Memory B cell (primary cell): ENCODE measurements around the gene SRP9.
"Not testable (repeated sequence)": the region's sequence is repeated elsewhere in the genome, so short reads cannot be mapped to it uniquely, and the experiment has no call there.

Experiments used
- ATAC-seq: fragments of 150-1000 bp; cut with Tn5 transposase; 2 replicates; pipeline ENCODE4 v1.10.0; 2021; ENCODE audit warnings: low read depth, mild to moderate bottlenecking, moderate library complexity
- DNase-seq, 2 donors: peaks; one replicate each; pipeline ENCODE4 v3.0.0; 2022; ENCODE audit warnings: low spot score in 2 of 2
- H3K27ac Mint-ChIP-seq: one replicate; pipeline ENCODE4 v1.8.0; 2022; ENCODE audit warnings: mild to moderate bottlenecking, moderate library complexity, mixed read lengths
- H3K27me3 Mint-ChIP-seq: one replicate; pipeline ENCODE4 v1.8.0; 2022; ENCODE audit warnings: mixed read lengths
- H3K36me3 Mint-ChIP-seq: one replicate; pipeline ENCODE4 v1.8.0; 2022; ENCODE audit warnings: mild to moderate bottlenecking, mixed read lengths
- H3K4me1 Mint-ChIP-seq: one replicate; pipeline ENCODE4 v1.8.0; 2022; ENCODE audit warnings: mixed read lengths
- H3K4me3 Mint-ChIP-seq: one replicate; pipeline ENCODE4 v1.8.0; 2022; ENCODE audit warnings: mild to moderate bottlenecking, moderate library complexity, mixed read lengths
- H3K9me3 Mint-ChIP-seq: one replicate; pipeline ENCODE4 v1.8.0; 2022; ENCODE audit warnings: mixed read lengths

SRP9 gene

GRCh38 chr1:225748529-225748928 is 29.1 kb upstream of the SRP9 start:
- no peak for DNase-seq
- Mint-ChIP-seq H3K27ac (no peak overlapping the region), H3K4me1 (no peaks in the 10 kb centered on the region), H3K4me3 (no peak overlapping the region), H3K27me3 (no peaks in the 10 kb centered on the region), H3K36me3 (no peaks in the 10 kb centered on the region), H3K9me3 (no peaks in the 10 kb centered on the region)
- no peak for ATAC-seq

GRCh38 chr1:225749706-225750105 is 27.9 kb upstream of the SRP9 start:
- H3K4me3 Mint-ChIP-seq: no peak overlapping the region
- DNase-seq (no peak), ATAC-seq (no peak)
- H3K9me3 Mint-ChIP-seq: no peaks in the 10 kb centered on the region
- H3K27me3 Mint-ChIP-seq: no peaks in the 10 kb centered on the region
- H3K27ac Mint-ChIP-seq: no peak overlapping the region
- no peaks in the 10 kb centered on the region for H3K4me1 Mint-ChIP-seq
- H3K36me3 Mint-ChIP-seq: no peaks in the 10 kb centered on the region

- Mint-ChIP-seq H3K4me1 (no peaks in the 10 kb centered on the region), H3K36me3 (no peaks in the 10 kb centered on the region), H3K4me3 (no peak overlapping the region), H3K27me3 (no peaks in the 10 kb centered on the region), H3K27ac (no peak overlapping the region), H3K9me3 (no peaks in the 10 kb centered on the region)
- DNase-seq (no peak), ATAC-seq (no peak)
Observed at GRCh38 chr1:225750420-225750819, 27.2 kb upstream of the SRP9 start.

- Mint-ChIP-seq H3K4me3 (no peak overlapping the region), H3K4me1 (no peaks in the 10 kb centered on the region), H3K36me3 (no peaks in the 10 kb centered on the region), H3K27me3 (no peaks in the 10 kb centered on the region), H3K9me3 (no peaks in the 10 kb centered on the region), H3K27ac (no peak overlapping the region)
- DNase-seq (no peak), ATAC-seq (no peak)
Observed at GRCh38 chr1:225750875-225751824, 26.5 kb upstream of the SRP9 start.

- no peaks in the 10 kb centered on the region for H3K36me3 Mint-ChIP-seq
- no peak for ATAC-seq
- DNase-seq: no peak
Observed at GRCh38 chr1:225752245-225752644, 25.4 kb upstream of the SRP9 start.

GRCh38 chr1:225754940-225755641 is 22.5 kb upstream of the SRP9 start:
- no peak overlapping the region for H3K27ac Mint-ChIP-seq
- H3K36me3 Mint-ChIP-seq: no peaks in the 10 kb centered on the region
- ATAC-seq: no peak

More at GRCh38 chr1:225752245-225752644, 25.4 kb upstream of the SRP9 start:
- no peaks in the 10 kb centered on the region for H3K27me3 Mint-ChIP-seq
- no peak overlapping the region for H3K4me3 Mint-ChIP-seq
- H3K4me1 Mint-ChIP-seq: no peaks in the 10 kb centered on the region
- H3K27ac Mint-ChIP-seq: no peak overlapping the region
- no peaks in the 10 kb centered on the region for H3K9me3 Mint-ChIP-seq

GRCh38 chr1:225755671-225756319 is 21.8 kb upstream of the SRP9 start:
- no peak for DNase-seq
- ATAC-seq: no peak
- Mint-ChIP-seq H3K27me3 (peaks cover 3% of the 10 kb centered on the region), H3K27ac (no peak overlapping the region), H3K9me3 (no peaks in the 10 kb centered on the region), H3K4me3 (no peak overlapping the region), H3K4me1 (peaks cover 2% of the 10 kb centered on the region), H3K36me3 (no peaks in the 10 kb centered on the region)

More at GRCh38 chr1:225754940-225755641, 22.5 kb upstream of the SRP9 start:
- Mint-ChIP-seq H3K27me3 (peaks cover 3% of the 10 kb centered on the region), H3K4me1 (peaks cover 2% of the 10 kb centered on the region), H3K4me3 (no peak overlapping the region), H3K9me3 (no peaks in the 10 kb centered on the region)
- DNase-seq: no peak

GRCh38 chr1:225757927-225758656 is 19.5 kb upstream of the SRP9 start:
- Mint-ChIP-seq H3K9me3 (no peaks in the 10 kb centered on the region), H3K4me3 (no peak overlapping the region), H3K36me3 (no peaks in the 10 kb centered on the region), H3K4me1 (peaks cover 2% of the 10 kb centered on the region), H3K27me3 (peaks cover 3% of the 10 kb centered on the region), H3K27ac (no peak overlapping the region)
- DNase-seq (no peak), ATAC-seq (no peak)

- not testable (repeated sequence) for H3K27ac Mint-ChIP-seq, H3K36me3 Mint-ChIP-seq, H3K4me3 Mint-ChIP-seq, H3K9me3 Mint-ChIP-seq, DNase-seq, H3K27me3 Mint-ChIP-seq, ATAC-seq, H3K4me1 Mint-ChIP-seq
Observed at GRCh38 chr1:225759972-225760371, 17.7 kb upstream of the SRP9 start.

- no peak overlapping the region for H3K4me3 Mint-ChIP-seq
Observed at GRCh38 chr1:225760531-225760930, 17.1 kb upstream of the SRP9 start.

GRCh38 chr1:225761395-225761794 is 16.2 kb upstream of the SRP9 start:
- H3K27me3 Mint-ChIP-seq, H3K4me3 Mint-ChIP-seq, ATAC-seq, H3K36me3 Mint-ChIP-seq, H3K9me3 Mint-ChIP-seq, DNase-seq, H3K4me1 Mint-ChIP-seq, H3K27ac Mint-ChIP-seq: not testable (repeated sequence)

More at GRCh38 chr1:225760531-225760930, 17.1 kb upstream of the SRP9 start:
- no peaks in the 10 kb centered on the region for H3K9me3 Mint-ChIP-seq
- no peak for ATAC-seq
- H3K27me3 Mint-ChIP-seq: peaks cover 5% of the 10 kb centered on the region
- H3K36me3 Mint-ChIP-seq: no peaks in the 10 kb centered on the region
- no peak for DNase-seq
- peaks cover 8% of the 10 kb centered on the region for H3K4me1 Mint-ChIP-seq
- H3K27ac Mint-ChIP-seq: no peak overlapping the region

GRCh38 chr1:225762002-225762441 is 15.6 kb upstream of the SRP9 start:
- DNase-seq: no peak
- no peaks in the 10 kb centered on the region for H3K9me3 Mint-ChIP-seq
- H3K27me3 Mint-ChIP-seq: peaks cover 12% of the 10 kb centered on the region
- no peak overlapping the region for H3K4me3 Mint-ChIP-seq
- ATAC-seq: no peak
- H3K4me1 Mint-ChIP-seq: peaks cover 8% of the 10 kb centered on the region
- H3K36me3 Mint-ChIP-seq: no peaks in the 10 kb centered on the region
- H3K27ac Mint-ChIP-seq: no peak overlapping the region

- no peaks in the 10 kb centered on the region for H3K36me3 Mint-ChIP-seq
- DNase-seq (no peak), ATAC-seq (no peak)
- peaks cover 8% of the 10 kb centered on the region for H3K4me1 Mint-ChIP-seq
- H3K27ac Mint-ChIP-seq: no peak overlapping the region
- peaks cover 12% of the 10 kb centered on the region for H3K27me3 Mint-ChIP-seq
- no peaks in the 10 kb centered on the region for H3K9me3 Mint-ChIP-seq
- H3K4me3 Mint-ChIP-seq: no peak overlapping the region
Observed at GRCh38 chr1:225762444-225762843, 15.2 kb upstream of the SRP9 start.
